ENCODE results near the gene MSI2. TPM values are rescaled to one million over a fixed set of nuclear protein-coding genes. Genes with fewer than 3 reads are reported as not detected.

The MSI2 gene
- total and polyA plus RNA-seq, 2 donors (not counting 3 experiments of a cell fraction or from before 2014, with no cell fraction given), result 20.9 to 59.3 TPM

DNA sequence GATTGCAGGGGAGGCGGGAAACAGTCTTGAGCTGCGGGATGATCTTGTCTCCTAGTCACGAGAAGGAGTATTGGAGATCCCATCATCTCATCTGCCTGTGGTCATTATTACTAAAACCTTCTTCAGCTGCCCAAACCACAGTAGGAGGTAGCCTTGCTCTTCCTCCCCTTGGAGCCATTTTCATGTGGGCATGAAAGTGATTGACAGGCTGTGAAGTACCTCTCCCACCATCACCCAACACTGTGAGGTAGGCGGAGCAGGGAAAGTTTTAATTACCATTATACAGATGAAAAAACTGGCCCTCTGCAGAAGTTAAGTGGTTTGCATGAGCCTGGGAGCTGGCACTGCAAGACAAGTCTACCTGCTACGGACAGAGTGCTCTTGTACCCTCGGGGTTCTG, 237.3 kb downstream of the MSI2 start:
- Histone ChIP-seq H4K20me1 (replicated peaks; ENCODE audit: control insufficient read depth, extremely low read depth, insufficient read depth, low read length) (no peaks in the 10 kb centered on the region), H3K27ac (ENCODE audit: insufficient read depth, low read depth, low read length) (no peak overlapping the region), H3K79me2 (ENCODE audit: control insufficient read depth, insufficient read depth, low read length) (no peaks in the 10 kb centered on the region), H3K4me1 (ENCODE audit: control insufficient read depth, extremely low read depth, insufficient read depth, low read length) (no peaks in the 10 kb centered on the region), H3K27me3 (ENCODE audit: control insufficient read depth in 2 of 2, insufficient read depth in 2 of 2, low read length in 2 of 2) (no peaks in the 10 kb centered on the region), H3K9ac (replicated peaks; ENCODE audit: extremely low read depth, insufficient read depth, low read length) (no peak overlapping the region), H3K9me1 (replicated peaks; ENCODE audit: control insufficient read depth, extremely low read depth, insufficient read depth, low read length) (no peaks in the 10 kb centered on the region), H3K4me3 (replicated peaks in 1 of 3; ENCODE audit: insufficient read depth in 1 of 3, low read depth in 1 of 3, low read length in 3 of 3) (no peak overlapping the region), H2AFZ (ENCODE audit: low read depth, low read length) (no peak overlapping the region), H3K36me3 (ENCODE audit: control insufficient read depth in 2 of 2, extremely low read depth in 1 of 2, insufficient read depth in 2 of 2, low read length in 2 of 2) (no peaks in the 10 kb centered on the region), H3K4me2 (ENCODE audit: insufficient read depth, low read length) (no peak overlapping the region), H3K9me3 (replicated peaks; ENCODE audit: control insufficient read depth, insufficient read depth, low read length) (no peaks in the 10 kb centered on the region)
- CTCF ChIA-PET, result no interaction called here
- DNase-seq (ENCODE audit: low read depth, low spot score), result no peak
- intact Hi-C loops (cut with micrococcal nuclease), result no loop called here
- no TSS peak for BruUV-seq (replicated peaks)
- no peak for FAIRE-seq
- dilution Hi-C loops (cut with MboI; ENCODE audit: extremely low pct_ligation_motif_present, low sequenced_read_pairs), result no loop called here
- TF ChIP-seq JUN (IDR thresholded peaks at IDR 0.05; ENCODE audit: borderline replicate concordance, insufficient read depth, insufficient read length, low read depth) (no peak), POLR2AphosphoS5 (IDR thresholded peaks at IDR 0.05; ENCODE audit: insufficient read depth, low read depth, low read length) (no peak), MYC (IDR thresholded peaks at IDR 0.05; ENCODE audit: low read depth, low read length) (no peak), POLR2A (IDR thresholded peaks at IDR 0.05; ENCODE audit: low read depth, low read length) (no peak), GATA2 (IDR thresholded peaks at IDR 0.05; ENCODE audit: insufficient read depth, insufficient read length, low read depth, low read length) (no peak), EZH2 (IDR thresholded peaks at IDR 0.05; ENCODE audit: borderline replicate concordance, low read depth, low read length, severe bottlenecking) (no peak), FOS (IDR thresholded peaks at IDR 0.05; ENCODE audit: borderline replicate concordance, insufficient read depth, low read length) (no peak)
- TF ChIP-seq, protein P1, sequence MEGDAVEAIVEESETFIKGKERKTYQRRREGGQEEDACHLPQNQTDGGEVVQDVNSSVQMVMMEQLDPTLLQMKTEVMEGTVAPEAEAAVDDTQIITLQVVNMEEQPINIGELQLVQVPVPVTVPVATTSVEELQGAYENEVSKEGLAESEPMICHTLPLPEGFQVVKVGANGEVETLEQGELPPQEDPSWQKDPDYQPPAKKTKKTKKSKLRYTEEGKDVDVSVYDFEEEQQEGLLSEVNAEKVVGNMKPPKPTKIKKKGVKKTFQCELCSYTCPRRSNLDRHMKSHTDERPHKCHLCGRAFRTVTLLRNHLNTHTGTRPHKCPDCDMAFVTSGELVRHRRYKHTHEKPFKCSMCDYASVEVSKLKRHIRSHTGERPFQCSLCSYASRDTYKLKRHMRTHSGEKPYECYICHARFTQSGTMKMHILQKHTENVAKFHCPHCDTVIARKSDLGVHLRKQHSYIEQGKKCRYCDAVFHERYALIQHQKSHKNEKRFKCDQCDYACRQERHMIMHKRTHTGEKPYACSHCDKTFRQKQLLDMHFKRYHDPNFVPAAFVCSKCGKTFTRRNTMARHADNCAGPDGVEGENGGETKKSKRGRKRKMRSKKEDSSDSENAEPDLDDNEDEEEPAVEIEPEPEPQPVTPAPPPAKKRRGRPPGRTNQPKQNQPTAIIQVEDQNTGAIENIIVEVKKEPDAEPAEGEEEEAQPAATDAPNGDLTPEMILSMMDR (IDR thresholded peaks at IDR 0.05; ENCODE audit: extremely low read depth in 1 of 2, insufficient read depth in 1 of 2, low read depth in 1 of 2, low read length in 2 of 2), result no peak
- TF ChIP-seq, protein P2, sequence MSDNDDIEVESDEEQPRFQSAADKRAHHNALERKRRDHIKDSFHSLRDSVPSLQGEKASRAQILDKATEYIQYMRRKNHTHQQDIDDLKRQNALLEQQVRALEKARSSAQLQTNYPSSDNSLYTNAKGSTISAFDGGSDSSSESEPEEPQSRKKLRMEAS (IDR thresholded peaks at IDR 0.05; ENCODE audit: insufficient read depth, insufficient read length), result no peak
- POLR2A ChIA-PET, result interaction anchor here (0.6 kb wide), 1 partner anchor 1579 kb away, joined by 4 read pairs; no protein-coding TSS in a partner anchor

All from endothelial cell of umbilical vein (primary cell).